ENCODE measurements around the gene CRHBP.

CRHBP gene

GRCh38 chr5:77015938-77016569 lies 63.2 kb downstream of the CRHBP start:
- DNase-seq (ENCODE audit: low spot score) = peak; percentile 93

GRCh38 chr5:77016962-77017361 lies 64.1 kb downstream of the CRHBP start:
- DNase-seq (ENCODE audit: low spot score) = no peak

GRCh38 chr5:77017668-77018067 lies 64.8 kb downstream of the CRHBP start:
- DNase-seq (ENCODE audit: low spot score) = no peak
